DMS114 treated with DMSO at 0.1 percent for 48 hours (cell line): ENCODE data around the gene MPZL3.

Experiments used
- DNase-seq: peaks from one replicate; lab custom pipeline; 2025; ENCODE audit not compliant: unreplicated experiment; lab: John Stamatoyannopoulos, UW

MPZL3 gene

GRCh38 chr11:118264569-118265465, 12.7 kb upstream of the MPZL3 start:
- no peak for DNase-seq

- DNase-seq: no peak
Observed at GRCh38 chr11:118263695-118264568, 11.8 kb upstream of the MPZL3 start, which contains the start of gene MPZL2. Gene MPZL2 (minus strand): TSS chr11:118264297. CDS start chr11:118264153, 144 bp downstream.

DNA sequence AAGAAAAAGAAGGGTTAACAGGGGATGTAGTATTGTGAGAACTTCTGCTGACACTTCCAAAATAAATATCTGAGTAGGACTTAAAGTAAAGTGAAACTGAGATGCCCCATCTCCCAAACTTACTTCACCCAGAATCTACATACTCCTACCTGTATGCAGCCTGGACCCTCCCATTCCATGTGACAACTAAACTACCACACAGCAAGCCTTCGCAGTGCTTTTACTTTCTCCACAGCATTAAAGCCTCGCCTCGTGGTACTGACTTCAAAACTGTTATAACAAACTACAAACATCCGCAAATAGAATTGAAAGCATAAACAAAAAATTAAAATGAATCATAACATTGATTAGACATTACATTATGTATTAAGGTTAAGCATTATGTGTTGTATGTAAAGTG, 10.9 kb upstream of the MPZL3 start:
- DNase-seq: no peak

GRCh38 chr11:118260353-118260752, 8.2 kb upstream of the MPZL3 start:
- DNase-seq: no peak

GRCh38 chr11:118259138-118259537, 7.0 kb upstream of the MPZL3 start:
- no peak for DNase-seq

DNA sequence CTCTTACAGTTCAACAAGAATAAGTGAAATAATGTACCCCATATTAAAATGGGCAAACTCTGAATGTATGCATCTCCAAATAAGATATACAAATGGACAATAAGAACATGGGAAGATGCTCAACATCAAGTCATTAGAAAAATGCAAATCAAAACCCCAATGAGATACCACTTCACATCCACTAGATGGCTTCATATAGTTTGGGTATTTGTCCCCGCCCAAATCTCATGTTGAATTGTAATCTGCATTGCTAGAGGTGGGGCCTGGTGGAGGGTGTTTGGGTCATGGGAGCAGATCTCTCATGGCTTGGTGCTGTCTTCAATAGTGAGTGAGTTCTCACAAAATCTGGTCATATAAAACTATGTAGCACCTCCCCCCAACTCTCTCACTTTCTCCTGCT, 6.2 kb upstream of the MPZL3 start:
- no peak for DNase-seq

DNA sequence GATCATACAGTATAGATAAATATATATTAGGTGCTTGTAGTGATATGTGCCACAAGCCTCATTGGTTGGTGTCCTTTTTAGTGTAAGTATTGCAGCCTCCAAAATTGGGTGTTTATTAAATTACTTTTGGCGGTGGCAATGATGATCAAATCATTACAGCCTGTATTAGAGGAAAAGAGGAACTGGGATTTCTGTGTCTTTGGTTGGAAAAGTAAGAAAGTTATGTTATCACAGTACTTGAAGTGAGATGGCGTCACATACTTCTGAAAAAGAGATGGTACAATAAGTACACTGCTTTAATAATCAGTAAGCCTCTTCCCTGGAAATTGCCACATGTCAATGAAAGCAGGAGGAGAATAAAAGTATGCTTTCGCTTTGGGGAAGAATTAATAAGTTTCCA, 523 bp upstream of the MPZL3 start:
- DNase-seq: no peak

DNA sequence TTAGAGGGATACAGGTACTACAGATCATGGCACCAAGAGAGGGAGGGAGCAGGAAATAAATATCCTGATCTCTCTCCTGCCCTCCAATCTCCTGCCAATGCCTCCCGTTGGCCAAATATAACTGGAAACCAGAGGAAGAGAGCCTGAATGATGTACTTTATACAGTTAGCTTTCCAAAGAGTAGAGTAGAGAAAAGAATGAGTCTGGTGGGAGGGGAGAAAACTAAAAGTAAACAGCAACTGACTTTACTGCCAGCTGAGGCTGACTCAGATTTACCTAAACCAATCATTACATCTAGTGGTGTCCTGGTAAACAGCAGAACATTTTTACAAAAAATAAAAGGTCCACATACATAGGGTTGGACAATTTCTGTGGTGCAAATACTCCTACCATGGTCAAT, 5.1 kb downstream of the MPZL3 start:
- no peak for DNase-seq

GRCh38 chr11:118245936-118246562, 6.1 kb downstream of the MPZL3 start:
- DNase-seq: no peak

DNA sequence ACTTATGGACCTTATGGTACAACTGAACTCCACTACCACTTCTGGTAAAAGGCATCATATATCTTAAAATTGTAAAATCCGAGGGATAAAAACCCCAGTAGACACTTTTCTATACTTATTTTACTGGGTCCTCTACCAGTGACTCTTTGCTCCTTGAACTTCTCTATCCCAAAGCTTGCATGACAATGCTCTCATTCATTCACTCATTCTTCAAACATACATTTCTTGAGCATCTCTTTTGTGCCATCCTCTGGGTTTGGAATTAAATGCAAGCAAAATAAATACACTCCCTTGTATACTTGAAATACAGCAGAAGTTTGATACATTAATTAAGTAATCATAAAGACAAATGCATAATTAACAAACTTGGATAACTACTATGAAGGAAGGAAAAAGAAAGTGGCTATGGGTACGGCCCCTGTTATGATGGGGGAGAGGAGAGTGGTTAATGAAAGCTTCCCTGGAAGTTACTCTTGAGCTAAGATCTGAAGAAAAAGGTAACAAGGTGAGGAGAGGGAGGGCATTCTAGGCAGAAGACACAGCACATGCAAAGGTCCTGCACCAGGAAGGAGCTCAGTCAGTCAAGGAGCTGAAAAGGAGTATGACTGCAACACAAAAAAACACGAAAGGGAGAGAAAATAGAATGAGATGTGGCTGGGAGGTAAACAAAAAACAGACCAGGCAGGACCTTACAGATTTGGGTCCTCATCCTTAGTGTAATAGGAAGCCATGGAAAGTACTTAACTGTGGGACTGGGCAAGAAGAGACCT, 8.0 kb downstream of the MPZL3 start:
- DNase-seq: no peak

- no peak for DNase-seq
Observed at GRCh38 chr11:118243161-118243560, 9.0 kb downstream of the MPZL3 start.

- DNase-seq: no peak
Observed at GRCh38 chr11:118241764-118242098, 10.4 kb downstream of the MPZL3 start.

GRCh38 chr11:118240999-118241763, 11.0 kb downstream of the MPZL3 start:
- no peak for DNase-seq

DNA sequence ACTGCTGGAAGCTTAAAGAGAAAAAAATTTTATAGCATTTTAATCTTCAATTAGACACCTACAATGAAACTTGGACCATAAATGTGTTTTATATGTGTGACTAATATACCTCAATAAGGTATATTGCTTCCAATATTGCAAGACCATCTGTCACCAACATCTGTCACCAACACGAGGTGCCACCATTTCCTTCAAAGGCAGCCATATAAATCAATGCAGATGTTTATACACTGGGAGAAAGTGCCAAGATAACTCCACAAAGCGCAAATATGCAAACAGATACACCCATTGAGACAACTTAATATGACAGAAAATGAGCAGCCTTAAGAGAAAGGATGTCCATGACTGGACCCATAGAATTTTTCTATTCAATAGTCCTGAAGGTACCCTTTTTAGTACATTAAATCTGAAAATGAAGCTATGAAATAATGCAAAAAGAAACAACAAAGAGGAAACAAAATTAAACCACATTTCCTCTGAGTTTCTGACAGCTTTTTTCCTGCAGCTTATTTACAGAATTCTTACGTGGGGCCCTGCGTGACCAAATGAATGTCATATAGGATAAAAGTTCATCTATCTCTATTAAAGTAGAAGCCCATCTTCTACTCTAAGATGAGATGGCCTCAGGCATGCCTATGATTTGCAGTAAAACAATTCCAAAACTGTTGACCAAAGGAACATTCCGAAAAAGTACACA, 12.5 kb downstream of the MPZL3 start:
- no peak for DNase-seq

DNA sequence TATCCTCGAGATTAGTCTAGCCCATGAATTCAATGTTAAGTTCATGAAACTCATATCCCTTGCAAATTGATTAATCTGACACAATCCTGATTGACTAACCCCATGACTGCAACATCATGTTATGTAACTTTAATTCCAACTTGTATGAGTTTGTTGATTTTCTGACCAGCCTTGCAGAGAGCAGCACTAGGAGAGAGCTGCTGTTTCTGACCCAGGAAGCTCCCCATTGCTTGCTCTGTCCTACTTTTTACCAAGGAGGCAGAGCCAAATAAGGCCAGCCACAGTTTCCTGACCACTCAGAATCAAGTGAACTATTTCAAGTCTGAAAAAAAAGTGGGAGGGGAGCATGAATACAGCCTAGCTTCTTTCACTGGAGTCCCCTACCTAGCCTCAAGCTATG, 13.2 kb downstream of the MPZL3 start:
- DNase-seq: no peak

GRCh38 chr11:118238421-118238820, 13.7 kb downstream of the MPZL3 start:
- no peak for DNase-seq

DNA sequence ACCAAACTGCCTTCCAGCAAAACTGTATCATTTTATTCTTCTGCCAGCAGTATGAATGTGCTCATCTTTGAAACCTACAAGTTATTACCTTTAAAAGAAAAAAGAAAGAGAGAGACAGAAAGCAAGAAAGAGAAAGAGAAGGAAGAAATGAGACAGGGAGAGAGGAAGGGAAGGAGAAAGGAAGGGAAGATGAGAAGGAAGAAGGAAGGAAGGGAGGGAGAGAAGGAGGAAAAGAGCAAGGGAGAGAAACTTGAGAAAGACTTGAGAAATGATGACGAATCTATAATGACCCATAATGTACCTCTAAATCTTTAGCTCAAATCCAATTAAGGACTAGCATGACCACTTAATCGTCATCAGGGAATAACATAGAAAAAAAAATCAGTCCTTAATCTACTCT, 16.0 kb downstream of the MPZL3 start:
- no peak for DNase-seq

DNA sequence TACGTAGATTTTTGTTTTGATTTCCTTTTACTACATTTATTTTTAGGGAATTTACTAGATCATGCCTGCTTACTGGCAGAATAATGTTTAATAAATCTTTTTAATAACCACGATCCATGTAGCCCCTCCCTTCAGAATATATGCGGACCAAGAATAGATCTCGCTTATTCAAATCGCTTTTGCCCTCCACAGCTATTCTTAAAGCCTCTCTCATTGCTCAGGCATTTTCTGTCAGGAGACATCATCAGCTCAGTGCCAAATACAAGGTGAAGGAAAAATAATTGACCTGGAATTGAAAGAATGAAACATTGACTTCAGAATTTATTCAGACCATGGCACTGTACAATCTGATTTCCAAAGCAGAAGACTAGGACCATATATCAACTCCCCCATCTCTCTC, 17.3 kb downstream of the MPZL3 start:
- DNase-seq: no peak

DNA sequence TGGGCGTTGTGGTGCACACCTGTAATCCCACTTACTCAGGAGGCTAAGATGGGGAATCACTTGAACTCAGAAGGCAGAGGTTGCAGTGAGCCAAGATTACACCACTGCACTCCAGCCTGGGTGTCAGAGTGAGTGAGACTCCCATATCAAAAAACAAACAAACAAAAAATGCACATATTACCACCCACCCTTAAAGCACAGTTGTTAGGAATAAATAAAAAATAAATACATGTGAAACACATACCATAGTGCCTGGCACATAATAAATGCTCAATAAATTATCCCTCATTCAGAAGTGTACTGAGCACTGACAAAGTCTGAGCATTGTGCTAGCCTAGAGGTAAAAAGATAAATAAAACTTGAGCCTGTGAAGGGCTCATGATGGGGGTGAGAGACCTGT, 18.3 kb downstream of the MPZL3 start:
- no peak for DNase-seq

GRCh38 chr11:118233377-118233776, 18.8 kb downstream of the MPZL3 start:
- DNase-seq: no peak
